ENCODE data around the gene FBXO5.

- TF ChIP-seq CTCF (IDR thresholded peaks at IDR 0.05) (no peak), POLR2AphosphoS5 (IDR thresholded peaks at IDR 0.05) (no peak), POLR2A (IDR thresholded peaks at IDR 0.05) (no peak), EP300 (IDR thresholded peaks at IDR 0.05; ENCODE audit: low read depth) (no peak)
These were observed 10.6 kb upstream of the FBXO5 start for GRCh38 chr6:152993431-152993830.

Data from transverse colon (tissue), 4 donors.